Activated naive CD8-positive, alpha-beta T cell (primary cell): ENCODE measurements around the gene CDK14.

Source experiments
- H3K27ac Mint-ChIP-seq: one replicate; pipeline ENCODE4 v1.8.0; 2021; ENCODE audit warnings: mixed read lengths
- H3K27me3 Mint-ChIP-seq: one replicate; pipeline ENCODE4 v1.8.0; 2021; ENCODE audit warnings: mixed read lengths
- H3K36me3 Mint-ChIP-seq: one replicate; pipeline ENCODE4 v1.8.0; 2021; ENCODE audit warnings: mixed read lengths
- H3K4me1 Mint-ChIP-seq: one replicate; pipeline ENCODE4 v1.8.0; 2021; ENCODE audit warnings: low read depth, mixed read lengths
- H3K4me3 Mint-ChIP-seq: one replicate; pipeline ENCODE4 v1.8.0; 2021; ENCODE audit warnings: mild to moderate bottlenecking, mixed read lengths
- H3K9me3 Mint-ChIP-seq: one replicate; pipeline ENCODE4 v1.8.0; 2021; ENCODE audit warnings: low read depth, mixed read lengths

Gene CDK14

DNA sequence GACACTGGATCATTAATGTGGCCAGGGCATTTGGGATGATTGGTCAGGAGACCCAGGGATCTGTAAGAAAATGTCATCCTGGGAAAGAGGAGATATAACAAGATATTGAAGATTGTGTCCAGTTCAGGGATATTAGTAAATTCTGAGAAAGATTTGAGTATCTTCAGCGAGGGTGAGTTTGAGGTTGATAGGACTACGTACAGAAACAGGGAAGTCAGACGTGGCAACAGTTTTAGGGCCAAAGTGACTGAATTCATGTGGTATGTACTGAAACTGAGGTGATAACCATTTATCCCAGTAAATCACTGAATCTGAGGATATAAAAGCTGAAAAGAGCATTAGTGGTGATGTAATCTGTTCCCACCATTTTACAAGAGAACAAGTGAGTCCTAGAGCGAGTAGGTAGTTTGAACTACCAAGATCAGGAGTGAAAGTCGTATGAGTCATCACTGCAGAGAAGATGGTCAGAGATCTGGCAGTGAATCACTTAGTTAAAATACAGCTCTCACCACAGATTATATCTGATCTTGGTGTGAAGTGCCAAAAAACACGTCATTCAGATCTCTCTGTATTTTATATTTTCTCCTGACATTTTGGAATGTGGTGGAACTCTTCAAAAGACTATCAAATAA, 220.5 kb downstream of the CDK14 start:
- no peak overlapping the region for H3K4me3 Mint-ChIP-seq
- H3K27ac Mint-ChIP-seq = no peak overlapping the region
- no peaks in the 10 kb centered on the region for H3K4me1 Mint-ChIP-seq
- peaks cover 4% of the 10 kb centered on the region for H3K9me3 Mint-ChIP-seq
- H3K36me3 Mint-ChIP-seq = no peaks in the 10 kb centered on the region
- H3K27me3 Mint-ChIP-seq = no peaks in the 10 kb centered on the region

- no peaks in the 10 kb centered on the region for H3K27me3 Mint-ChIP-seq
- H3K4me1 Mint-ChIP-seq = no peaks in the 10 kb centered on the region
- no peaks in the 10 kb centered on the region for H3K36me3 Mint-ChIP-seq
- no peak overlapping the region for H3K27ac Mint-ChIP-seq
- H3K9me3 Mint-ChIP-seq = peaks cover 4% of the 10 kb centered on the region
- H3K4me3 Mint-ChIP-seq = no peak overlapping the region
These were observed 221.0 kb downstream of the CDK14 start for GRCh38 chr7:90817151-90817550.

- Mint-ChIP-seq H3K4me1 (no peaks in the 10 kb centered on the region), H3K36me3 (no peaks in the 10 kb centered on the region), H3K27me3 (no peaks in the 10 kb centered on the region), H3K4me3 (no peak overlapping the region), H3K9me3 (peaks cover 8% of the 10 kb centered on the region), H3K27ac (no peak overlapping the region)
These were observed 221.7 kb downstream of the CDK14 start for GRCh38 chr7:90817846-90818245.

GRCh38 chr7:90818341-90818740, 222.2 kb downstream of the CDK14 start:
- Mint-ChIP-seq H3K27ac (no peak overlapping the region), H3K36me3 (no peaks in the 10 kb centered on the region), H3K4me1 (no peaks in the 10 kb centered on the region), H3K27me3 (no peaks in the 10 kb centered on the region), H3K9me3 (peaks cover 8% of the 10 kb centered on the region), H3K4me3 (no peak overlapping the region)

GRCh38 chr7:90821961-90822620, 226.0 kb downstream of the CDK14 start:
- H3K27ac Mint-ChIP-seq = no peak overlapping the region
- no peak overlapping the region for H3K4me3 Mint-ChIP-seq
- no peaks in the 10 kb centered on the region for H3K4me1 Mint-ChIP-seq
- H3K9me3 Mint-ChIP-seq = peaks cover 3% of the 10 kb centered on the region
- no peaks in the 10 kb centered on the region for H3K36me3 Mint-ChIP-seq
- no peaks in the 10 kb centered on the region for H3K27me3 Mint-ChIP-seq

DNA sequence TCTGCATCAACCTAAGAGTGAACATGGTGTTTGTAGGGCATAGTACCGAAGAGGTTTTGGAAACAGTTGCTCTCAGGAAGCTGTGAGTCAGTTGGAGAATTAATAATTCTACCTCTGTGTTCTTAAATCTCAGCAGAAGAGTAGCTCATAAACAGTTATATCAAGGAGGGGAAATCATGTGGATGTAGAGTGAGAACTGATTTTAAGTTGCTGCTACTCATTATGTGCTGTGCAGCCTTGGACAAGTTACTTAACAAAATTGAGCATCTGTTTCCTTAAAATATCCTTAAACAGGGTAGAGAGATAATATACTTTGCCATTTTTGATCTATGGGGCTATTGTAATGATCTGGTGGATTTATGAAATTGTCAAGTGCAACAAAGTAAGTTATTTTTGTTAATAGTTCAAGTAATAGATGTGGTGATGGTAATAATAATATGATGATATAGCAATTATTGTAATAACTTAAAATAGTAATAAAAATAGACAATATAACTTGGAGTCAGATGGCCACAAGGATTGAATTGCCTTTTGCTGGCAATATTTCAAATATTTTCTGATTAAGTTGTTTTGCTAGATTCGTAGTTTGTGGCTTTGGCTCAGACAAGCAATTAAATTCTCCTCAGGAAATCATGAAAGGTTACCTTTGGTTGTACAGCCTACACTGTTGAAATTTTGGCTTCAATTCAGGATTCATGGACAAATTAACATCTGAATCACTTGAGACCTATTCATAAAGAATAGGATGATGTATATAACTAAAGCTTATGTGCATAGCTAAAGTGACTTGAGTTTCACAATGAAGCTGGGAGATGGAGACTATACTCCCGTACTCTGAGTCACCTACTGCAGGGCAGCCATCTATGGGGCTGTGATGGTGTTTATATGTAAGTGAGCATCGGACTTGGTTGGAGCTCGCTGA, 228.5 kb downstream of the CDK14 start:
- no peaks in the 10 kb centered on the region for H3K36me3 Mint-ChIP-seq
- no peak overlapping the region for H3K4me3 Mint-ChIP-seq
- no peaks in the 10 kb centered on the region for H3K27me3 Mint-ChIP-seq
- H3K4me1 Mint-ChIP-seq = no peaks in the 10 kb centered on the region
- H3K27ac Mint-ChIP-seq = no peak overlapping the region
- peaks cover 3% of the 10 kb centered on the region for H3K9me3 Mint-ChIP-seq

- Mint-ChIP-seq H3K36me3 (no peaks in the 10 kb centered on the region), H3K4me3 (no peak overlapping the region), H3K27me3 (no peaks in the 10 kb centered on the region), H3K9me3 (peaks cover 3% of the 10 kb centered on the region), H3K4me1 (no peaks in the 10 kb centered on the region), H3K27ac (no peak overlapping the region)
These were observed 229.7 kb downstream of the CDK14 start for GRCh38 chr7:90825779-90826178.

- Mint-ChIP-seq H3K9me3 (no peaks in the 10 kb centered on the region), H3K4me3 (no peak overlapping the region), H3K4me1 (no peaks in the 10 kb centered on the region), H3K36me3 (no peaks in the 10 kb centered on the region), H3K27ac (no peak overlapping the region), H3K27me3 (no peaks in the 10 kb centered on the region)
These were observed 232.5 kb downstream of the CDK14 start for GRCh38 chr7:90828601-90829000.

GRCh38 chr7:90830308-90830707, 234.2 kb downstream of the CDK14 start:
- no peak overlapping the region for H3K4me3 Mint-ChIP-seq
- H3K36me3 Mint-ChIP-seq = no peaks in the 10 kb centered on the region
- H3K27me3 Mint-ChIP-seq = no peaks in the 10 kb centered on the region
- no peaks in the 10 kb centered on the region for H3K4me1 Mint-ChIP-seq
- no peak overlapping the region for H3K27ac Mint-ChIP-seq
- peaks cover 6% of the 10 kb centered on the region for H3K9me3 Mint-ChIP-seq

DNA sequence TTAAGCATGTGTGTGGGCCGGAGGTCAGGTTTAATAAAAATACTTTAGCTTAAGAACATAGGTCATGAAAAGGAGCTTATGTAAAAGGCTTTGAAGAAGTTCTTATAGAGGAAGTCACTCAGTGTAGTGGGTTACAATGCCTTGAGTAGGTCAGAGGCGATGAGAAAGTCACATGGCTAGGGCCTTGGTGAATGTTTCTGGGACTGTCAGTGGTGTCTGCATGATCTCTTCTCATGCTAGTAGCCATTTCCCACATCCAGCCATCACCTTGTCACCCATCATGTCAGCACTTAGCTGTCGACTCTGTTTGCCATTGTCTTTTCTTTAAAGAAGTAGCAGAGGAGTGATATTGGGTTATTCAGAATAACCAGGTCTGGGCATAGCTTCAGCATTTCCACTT, 236.6 kb downstream of the CDK14 start:
- Mint-ChIP-seq H3K9me3 (peaks cover 12% of the 10 kb centered on the region), H3K36me3 (no peaks in the 10 kb centered on the region), H3K27me3 (no peaks in the 10 kb centered on the region), H3K4me3 (no peak overlapping the region), H3K4me1 (no peaks in the 10 kb centered on the region), H3K27ac (no peak overlapping the region)

GRCh38 chr7:90833443-90833842, 237.3 kb downstream of the CDK14 start:
- Mint-ChIP-seq H3K27me3 (no peaks in the 10 kb centered on the region), H3K4me1 (no peaks in the 10 kb centered on the region), H3K36me3 (no peaks in the 10 kb centered on the region), H3K9me3 (peaks cover 13% of the 10 kb centered on the region), H3K27ac (no peak overlapping the region), H3K4me3 (no peak overlapping the region)

DNA sequence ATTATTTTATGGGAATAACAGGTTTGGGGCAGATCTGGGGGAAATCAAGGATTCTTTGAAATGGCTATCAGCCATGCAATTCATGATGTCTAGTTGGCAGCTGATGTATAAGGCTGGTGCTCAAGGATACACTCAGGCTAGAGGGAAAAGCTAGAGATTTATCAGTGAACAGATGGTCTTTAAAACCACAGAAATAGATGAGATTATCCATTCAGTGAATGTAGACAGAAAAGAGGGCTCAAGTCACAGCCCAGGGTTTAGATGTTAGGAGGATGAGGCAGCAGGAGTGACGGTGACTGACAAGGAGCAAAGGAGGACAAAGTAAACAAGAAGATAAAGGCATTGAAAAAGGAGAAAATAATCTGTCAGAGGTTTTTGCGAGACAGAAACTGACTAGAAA, 238.7 kb downstream of the CDK14 start:
- no peaks in the 10 kb centered on the region for H3K36me3 Mint-ChIP-seq
- no peaks in the 10 kb centered on the region for H3K4me1 Mint-ChIP-seq
- H3K27ac Mint-ChIP-seq = no peak overlapping the region
- H3K9me3 Mint-ChIP-seq = peaks cover 22% of the 10 kb centered on the region
- no peak overlapping the region for H3K4me3 Mint-ChIP-seq
- H3K27me3 Mint-ChIP-seq = no peaks in the 10 kb centered on the region

- Mint-ChIP-seq H3K9me3 (peaks cover 25% of the 10 kb centered on the region), H3K36me3 (no peaks in the 10 kb centered on the region), H3K27me3 (no peaks in the 10 kb centered on the region), H3K27ac (no peak overlapping the region), H3K4me3 (no peak overlapping the region), H3K4me1 (no peaks in the 10 kb centered on the region)
These were observed 239.7 kb downstream of the CDK14 start for GRCh38 chr7:90835861-90836260.

GRCh38 chr7:90836937-90837336, 240.8 kb downstream of the CDK14 start:
- H3K4me1 Mint-ChIP-seq = no peaks in the 10 kb centered on the region
- no peak overlapping the region for H3K4me3 Mint-ChIP-seq
- H3K36me3 Mint-ChIP-seq = no peaks in the 10 kb centered on the region
- no peak overlapping the region for H3K27ac Mint-ChIP-seq
- H3K27me3 Mint-ChIP-seq = no peaks in the 10 kb centered on the region
- peaks cover 25% of the 10 kb centered on the region for H3K9me3 Mint-ChIP-seq

DNA sequence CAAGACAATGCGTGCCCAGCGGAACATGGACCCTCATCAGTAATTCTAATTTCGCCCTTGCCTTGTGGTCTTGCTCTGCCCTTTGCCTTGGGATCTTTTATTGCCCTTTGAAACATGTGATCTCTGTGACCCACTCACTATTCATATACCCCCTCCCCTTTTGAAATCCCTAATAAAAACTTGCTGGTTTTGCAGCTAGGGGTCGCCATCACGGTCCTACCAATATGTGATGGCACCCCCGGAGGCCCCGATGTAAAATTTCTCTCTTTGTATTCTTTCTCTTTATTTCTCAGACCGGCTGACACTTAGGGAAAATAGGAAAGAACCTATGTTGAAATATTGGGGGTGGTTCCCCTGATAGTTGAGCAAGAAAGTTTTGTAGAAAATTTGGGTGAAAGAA, 242.7 kb downstream of the CDK14 start:
- peaks cover 25% of the 10 kb centered on the region for H3K9me3 Mint-ChIP-seq
- no peaks in the 10 kb centered on the region for H3K36me3 Mint-ChIP-seq
- H3K4me1 Mint-ChIP-seq = no peaks in the 10 kb centered on the region
- H3K4me3 Mint-ChIP-seq = no peak overlapping the region
- no peak overlapping the region for H3K27ac Mint-ChIP-seq
- H3K27me3 Mint-ChIP-seq = no peaks in the 10 kb centered on the region
